ENCODE measurements around the gene AEBP2.
A peak's percentile ranks its signal among the peaks of the same experiment; 100 is the strongest.
"Not testable (repeated sequence)": the region's sequence is repeated elsewhere in the genome, so short reads cannot be mapped to it uniquely, and the experiment has no call there.

Gene AEBP2

DNA sequence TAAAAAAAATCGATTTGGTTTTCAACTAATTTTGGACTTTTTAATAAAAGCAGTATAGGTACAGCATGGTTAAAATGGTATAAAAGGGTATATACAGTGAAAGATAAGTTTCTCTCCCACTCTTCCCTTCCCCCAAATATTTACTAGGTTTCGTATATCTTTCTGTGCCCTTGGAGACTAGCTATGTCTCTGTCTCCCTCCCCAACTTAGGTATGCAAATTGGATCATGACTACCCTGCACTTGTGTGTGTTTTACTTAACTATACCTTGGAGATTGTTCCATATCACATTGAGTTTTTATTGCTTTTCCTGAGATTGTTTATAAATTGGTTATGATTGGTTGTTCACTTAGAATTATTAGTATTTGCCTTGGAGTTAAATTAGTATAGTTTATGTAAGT, 19.4 kb downstream of the AEBP2 start:
- FAIRE-seq: no peak

DNA sequence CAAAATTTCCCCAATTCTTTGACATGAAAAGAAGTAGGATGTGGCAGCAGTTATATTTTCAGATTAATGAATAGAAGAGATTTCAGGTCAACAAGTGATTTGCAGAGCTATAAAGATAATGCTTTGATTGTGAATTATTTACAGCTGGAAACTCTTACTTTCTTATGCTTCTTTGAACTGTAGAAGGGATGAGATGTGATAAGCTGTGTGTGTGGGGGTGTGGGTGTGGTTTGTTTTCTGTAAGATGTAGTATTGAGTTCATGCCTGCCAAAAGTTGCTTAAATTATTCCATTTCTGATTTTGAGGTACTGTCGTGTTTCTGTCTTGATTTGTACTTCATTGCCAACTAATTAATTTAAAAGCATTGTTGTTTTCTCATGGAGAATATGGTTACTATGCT, 22.7 kb downstream of the AEBP2 start:
- no peak for FAIRE-seq

DNA sequence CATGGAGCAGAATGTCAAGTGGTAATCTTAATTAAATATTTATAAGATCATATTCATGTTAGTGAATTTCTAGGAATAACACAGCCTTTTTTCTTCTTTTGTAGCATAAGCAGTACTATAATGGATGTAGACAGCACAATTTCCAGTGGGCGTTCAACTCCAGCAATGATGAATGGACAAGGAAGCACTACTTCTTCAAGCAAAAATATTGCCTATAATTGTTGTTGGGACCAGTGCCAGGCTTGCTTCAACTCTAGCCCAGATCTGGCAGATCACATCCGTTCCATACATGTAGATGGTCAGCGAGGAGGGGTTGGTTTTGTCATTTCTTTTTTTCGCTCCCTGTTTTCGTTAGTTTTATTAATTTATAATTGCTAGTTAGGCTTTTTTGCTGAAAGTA, 23.1 kb downstream of the AEBP2 start:
- no peak for FAIRE-seq

DNA sequence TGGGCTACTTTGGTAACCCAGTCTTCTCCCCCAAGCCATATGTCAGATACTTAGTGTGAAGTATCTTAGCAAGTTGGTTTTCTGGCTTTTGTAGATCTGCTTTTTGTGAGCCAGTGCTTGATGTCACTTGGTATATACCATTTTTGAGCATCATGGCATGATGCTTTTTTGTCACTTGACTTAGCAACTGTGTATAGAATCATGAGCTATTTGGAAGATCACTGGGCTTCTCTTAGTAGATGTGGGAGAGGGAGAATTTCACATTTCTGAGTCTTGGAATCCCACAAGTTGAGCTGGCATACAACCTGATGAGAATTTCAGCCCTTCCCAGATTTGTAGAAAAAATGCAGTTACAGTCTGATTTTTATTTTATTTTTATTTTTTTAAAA, 24.9 kb downstream of the AEBP2 start:
- FAIRE-seq: no peak

DNA sequence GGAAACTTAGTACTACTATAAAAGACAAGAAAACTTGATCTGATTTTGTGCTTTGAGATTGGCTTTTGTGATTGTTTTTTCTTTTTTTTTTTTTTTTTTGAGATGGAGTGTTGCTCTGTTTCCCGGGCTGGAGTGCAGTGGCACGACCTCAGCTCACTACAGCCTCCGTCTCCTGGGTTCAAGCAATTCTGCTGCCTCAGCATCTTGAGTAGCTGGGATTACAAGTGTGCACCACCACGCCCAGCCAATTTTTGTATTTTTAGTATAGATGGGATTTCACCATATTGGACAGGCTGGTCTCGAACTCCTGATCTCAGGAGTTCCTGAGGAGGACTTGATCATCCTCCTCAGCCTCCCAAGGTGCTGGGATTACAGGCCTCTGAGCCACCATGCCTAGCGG, 26.4 kb downstream of the AEBP2 start:
- FAIRE-seq: no peak

DNA sequence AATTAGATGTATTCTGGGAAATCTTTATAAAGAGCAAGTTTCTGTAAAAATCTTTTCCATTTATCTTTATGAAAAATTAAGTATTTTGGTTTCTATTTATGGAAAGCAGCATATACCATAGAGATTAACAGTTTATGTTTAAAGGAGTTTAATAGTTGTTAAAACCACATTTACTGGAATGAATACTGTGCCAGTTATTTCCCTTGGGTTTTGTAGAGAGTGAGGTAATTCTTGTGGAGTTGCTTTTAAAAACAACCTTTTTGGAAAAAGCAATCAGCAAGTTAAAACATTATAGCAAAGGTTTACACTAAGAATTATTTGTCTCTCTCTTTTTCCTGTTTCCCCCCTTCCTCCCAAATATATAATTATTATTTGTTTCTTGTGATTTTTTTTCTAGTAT, 34.9 kb downstream of the AEBP2 start:
- no peak for FAIRE-seq

DNA sequence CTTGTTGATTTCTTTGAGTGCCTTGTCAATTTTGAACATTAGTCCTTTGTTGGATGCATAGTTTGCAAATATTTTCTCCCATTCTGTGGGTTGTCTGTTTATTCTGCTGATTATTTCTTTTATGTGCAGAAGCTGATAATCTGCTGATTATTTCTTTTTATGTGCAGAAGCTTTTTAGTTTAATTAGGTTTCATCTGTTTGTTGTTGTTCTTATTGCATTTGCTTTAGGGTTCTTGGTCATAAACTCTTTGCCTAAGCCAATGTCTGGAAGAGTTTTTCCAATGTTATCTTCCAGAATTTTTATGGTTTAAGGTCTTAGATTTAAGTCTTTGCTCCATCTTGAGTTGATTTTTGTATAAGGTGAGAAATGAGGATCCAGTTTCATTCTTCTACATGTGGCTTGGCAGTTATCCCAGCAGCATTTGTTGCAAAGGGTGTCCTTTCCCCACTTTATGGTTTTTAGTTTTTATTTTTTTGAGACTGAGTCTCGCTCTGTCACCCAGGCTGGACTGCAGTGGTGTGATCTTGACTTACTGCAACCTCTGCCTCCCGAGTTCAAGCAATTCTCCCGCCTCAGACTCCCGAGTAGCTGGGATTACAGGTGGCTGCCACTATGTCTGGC, 36.7 kb downstream of the AEBP2 start:
- FAIRE-seq: not testable (repeated sequence)

DNA sequence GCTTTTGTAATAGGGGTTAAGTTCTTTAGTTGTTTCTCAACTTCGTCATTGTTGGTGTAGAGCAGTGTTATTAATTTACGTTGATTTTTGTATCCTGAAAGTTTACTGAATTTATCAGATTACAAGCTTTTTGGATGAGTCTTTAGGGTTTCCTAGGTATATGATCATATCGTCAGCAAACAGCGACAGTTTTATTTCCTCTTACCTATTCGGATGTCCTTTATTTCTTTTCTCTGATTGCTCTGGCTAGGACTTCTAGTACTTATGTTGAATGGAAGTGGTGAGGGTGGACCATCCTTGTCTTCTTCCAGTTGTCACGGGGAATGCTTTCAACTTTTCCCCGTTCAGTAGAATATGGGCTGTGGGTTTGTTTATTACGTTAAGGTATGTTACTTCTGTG, 37.8 kb downstream of the AEBP2 start:
- no peak for FAIRE-seq

DNA sequence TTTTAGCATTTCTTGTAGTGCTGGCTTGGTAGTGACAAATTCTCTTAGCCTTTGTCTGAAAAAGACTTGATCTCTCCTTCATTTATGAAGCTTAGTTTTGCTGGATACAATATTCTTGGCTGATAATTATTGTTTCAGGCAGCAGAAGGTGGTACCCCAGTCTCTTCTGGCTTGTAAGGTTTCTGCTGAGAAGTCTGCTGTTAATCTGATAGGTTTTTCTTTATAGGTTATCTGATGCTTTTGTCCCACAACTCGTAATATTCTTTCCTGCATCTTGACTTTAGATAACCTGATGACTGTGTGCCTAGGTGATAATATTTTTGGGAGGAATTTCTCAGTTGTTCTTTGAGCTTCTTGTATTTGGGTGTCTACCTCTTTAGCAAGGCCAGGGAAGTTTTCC, 41.2 kb downstream of the AEBP2 start:
- FAIRE-seq: no peak

DNA sequence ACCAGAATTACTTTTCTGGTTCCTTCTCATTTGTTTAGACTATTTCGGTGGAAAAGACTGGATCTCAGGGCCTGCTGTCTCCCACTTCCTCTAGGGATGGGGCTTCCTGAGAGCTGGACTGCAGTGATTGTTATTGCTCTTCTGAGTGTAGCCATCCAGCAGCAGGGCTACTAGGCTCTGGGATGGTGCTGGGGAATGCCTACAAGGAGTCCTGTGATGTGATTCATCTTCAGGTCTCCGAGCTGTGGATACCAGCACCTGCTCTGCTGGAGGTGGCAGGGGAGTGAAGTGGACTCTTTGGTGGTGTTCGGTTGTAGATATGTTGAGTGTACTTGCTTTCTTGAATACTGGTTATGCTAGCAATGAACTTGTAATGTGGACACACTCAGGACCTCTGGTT, 42.7 kb downstream of the AEBP2 start:
- no peak for FAIRE-seq

DNA sequence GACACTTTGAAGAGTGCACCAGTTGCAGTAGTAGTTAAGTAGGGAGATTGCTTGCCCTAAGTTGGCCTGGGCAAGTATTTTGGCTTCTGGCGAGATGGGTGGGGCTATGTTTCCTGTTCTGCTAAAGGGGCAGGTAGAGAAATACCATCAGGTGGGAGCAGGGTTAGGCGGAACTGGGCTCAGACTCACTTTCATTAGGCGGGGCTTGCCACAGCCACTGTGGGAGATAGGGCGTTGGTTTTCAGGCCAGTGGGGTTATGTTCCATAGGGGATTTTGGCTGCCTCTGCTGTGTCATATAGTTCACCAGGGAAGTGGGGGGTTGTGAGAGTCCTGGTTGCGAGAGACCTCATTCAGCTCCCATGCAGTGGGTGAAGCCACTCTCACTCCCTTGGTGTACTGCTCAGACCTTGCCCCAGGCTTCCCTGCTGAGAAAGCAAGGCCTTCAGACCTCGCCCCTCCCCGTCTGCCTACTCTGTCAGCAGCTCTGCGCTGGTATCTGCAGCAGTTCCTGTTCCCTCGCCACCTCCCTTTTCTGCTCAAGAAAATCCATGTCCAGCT, 43.3 kb downstream of the AEBP2 start:
- FAIRE-seq: no peak

DNA sequence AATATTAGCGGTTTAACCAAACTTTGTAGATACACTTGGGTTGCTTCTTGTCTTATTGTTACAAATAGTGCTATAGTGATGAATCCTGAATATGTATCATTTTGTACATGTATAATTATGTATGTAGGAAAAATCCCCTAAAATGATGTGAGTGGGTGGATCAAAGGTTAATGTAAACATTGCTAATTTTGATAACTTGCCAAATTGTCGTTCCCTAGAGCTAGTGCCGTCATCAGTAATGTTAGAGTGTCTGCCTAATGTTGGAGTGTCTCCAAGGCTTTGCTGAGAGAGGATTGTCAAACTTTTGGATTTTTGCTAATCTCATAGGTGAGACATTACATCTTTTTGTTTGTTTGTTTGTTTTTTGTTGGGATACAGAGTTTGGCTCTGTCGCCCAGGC, 44.4 kb downstream of the AEBP2 start:
- FAIRE-seq: no peak

DNA sequence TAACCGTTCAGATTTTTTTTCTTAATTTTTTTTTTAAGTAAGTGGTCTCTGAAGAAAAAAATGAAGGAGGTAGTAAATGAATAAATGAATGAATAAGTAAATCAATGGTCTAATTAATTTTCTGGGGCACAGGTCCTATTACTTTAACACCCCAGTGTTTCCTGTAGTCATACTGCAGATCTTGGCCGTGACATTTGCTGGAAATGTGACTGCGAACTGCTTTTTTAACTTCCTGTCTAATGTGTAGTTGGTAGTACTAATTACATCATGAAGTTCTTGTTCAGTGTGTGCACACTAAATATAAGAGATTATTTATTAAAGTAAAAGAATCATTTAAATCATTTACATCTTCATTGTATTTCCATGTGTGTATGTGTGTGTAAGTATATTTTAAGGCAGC, 45.4 kb downstream of the AEBP2 start:
- no peak for FAIRE-seq

DNA sequence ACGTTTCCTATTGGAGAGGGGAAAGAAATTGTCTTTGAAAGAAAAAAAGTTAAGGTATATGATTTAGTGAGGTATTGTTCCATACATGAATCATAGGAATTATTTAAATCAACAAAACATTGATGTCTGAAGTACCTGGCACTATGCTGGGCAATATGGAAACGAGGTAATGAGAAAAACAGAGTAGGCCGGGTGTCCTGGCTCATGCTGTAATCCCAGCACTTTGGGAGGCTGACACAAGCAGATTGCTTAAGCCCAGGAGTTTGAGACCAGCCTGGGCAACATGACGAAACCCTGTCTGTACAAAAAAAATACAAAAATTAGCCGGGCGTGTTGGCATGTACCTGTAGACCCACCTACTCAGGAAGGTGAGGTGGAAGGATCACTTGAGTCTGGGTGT, 45.9 kb downstream of the AEBP2 start:
- no peak for FAIRE-seq

DNA sequence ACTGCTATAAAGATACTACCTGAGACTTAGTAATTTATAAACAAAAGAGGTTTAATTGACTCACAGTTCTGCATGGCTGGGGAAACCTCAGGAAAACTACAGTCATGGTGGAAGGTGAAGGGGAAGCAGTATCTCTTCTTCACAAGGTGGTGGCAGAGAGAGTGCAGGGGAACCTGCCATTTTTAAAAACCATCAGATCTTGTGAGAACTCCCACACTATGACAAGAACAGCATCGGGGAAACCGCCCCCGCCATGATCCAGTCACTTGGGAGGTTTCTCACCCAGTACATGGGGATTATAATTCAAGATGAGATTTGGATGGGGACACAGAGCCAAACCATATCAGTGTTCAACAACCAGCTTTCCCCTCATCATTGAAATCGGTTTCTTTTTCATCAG, 49.9 kb downstream of the AEBP2 start:
- no peak for FAIRE-seq

DNA sequence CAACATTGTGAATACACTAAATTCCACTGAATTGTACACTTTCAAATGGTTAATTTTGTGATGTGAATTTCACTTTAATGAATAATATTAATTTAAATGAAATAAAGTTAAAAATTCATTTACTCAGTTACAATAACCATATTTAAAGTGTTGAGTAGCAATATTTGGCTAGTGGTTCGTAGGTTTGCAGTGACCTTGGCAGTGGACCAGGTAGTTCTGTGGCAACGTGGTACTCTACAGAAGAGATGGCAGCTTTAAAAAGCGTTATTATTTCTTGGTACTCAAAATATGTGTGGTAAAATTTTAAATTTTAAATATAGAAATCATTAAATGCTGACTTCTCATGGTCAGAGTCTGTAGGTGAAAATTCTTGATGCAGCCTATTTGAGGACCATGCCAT, 51.6 kb downstream of the AEBP2 start:
- peak; percentile 51 for FAIRE-seq

DNA sequence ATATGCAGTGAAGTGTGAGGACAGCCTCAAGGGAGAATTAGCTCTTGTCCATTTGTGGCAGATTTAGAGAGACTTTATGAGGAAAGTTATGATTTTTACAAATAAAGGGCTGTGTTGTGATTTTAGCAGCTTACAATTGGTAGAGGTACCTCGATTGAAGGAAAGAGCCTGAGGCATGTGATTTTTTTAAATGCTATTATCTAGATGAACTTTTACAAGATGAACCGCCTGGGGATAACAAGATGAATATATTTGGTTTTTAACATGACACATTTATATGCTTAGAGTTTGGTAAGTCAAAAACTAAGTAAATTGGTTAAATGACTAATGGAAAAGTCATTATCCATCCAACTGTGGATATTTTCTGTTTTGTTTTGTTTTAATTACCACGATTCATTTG, 52.6 kb downstream of the AEBP2 start:
- no peak for FAIRE-seq

DNA sequence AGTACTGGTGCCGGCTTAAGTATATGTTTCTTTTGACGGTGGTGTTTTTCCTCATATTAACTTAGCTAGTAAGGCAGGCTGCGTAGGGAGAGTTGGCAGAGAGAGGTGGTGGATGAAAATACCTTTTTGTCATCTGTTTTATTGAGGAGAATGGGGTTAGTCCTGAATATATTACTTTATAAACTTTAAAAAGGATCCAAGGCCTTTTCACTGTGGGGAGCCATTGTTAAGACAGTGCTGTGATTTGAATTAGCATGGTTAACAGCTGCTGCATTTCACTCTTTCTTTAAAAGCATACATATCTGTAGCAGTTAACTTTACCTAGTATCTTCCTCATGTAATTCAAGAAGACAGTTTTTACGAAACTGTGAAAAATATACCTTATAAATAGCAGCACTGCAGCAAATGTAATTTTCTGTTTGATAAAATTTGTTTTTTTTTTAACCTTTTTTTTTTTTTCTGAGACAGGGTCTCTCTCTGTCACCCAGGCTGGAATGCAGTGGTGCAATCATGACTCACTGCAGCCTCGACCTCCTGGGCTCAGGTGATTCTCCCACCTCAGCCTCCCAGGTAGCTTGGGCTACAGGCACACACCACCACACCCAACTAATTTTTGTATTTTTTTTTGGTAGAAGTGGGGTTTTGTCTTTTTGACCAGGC, 57.1 kb downstream of the AEBP2 start:
- FAIRE-seq: no peak

DNA sequence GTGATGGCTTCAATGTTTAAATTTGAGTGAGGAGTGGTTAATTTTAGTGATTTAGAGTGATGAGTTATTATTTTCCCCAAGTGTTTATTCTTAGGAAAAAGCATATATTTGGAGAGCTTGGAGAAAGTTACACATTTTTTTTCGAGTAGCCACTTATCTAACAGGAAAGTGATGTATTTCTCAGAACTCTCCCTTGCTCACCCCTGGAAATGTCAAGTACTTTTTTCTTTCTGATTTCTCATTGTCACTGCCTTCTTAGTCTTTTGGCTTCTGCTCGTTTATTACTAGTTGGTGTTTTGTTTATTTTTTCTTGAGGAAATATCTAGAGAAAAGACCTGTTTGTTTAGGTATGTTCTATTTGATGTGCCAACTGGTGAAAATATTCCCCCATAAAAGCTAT, 58.8 kb downstream of the AEBP2 start:
- peak; percentile 88 for FAIRE-seq

DNA sequence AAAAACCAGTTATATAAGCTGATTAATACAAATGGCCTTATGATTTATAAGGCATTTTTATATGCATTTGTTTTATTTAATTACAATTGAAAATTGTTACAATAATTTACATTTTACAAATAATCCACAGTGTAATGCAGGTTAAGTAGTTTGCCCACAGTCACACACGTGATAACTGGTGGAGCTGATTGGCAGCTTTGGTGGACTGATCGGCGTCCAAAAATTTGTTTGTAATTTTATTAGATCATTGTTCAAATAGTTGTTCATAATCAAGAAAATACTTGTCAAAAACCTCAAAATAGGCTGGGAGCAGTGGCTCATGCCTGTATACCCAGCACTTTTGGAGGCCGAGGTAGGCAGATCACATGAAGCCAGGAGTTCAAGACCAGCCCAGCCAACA, 59.7 kb downstream of the AEBP2 start:
- FAIRE-seq: no peak

DNA sequence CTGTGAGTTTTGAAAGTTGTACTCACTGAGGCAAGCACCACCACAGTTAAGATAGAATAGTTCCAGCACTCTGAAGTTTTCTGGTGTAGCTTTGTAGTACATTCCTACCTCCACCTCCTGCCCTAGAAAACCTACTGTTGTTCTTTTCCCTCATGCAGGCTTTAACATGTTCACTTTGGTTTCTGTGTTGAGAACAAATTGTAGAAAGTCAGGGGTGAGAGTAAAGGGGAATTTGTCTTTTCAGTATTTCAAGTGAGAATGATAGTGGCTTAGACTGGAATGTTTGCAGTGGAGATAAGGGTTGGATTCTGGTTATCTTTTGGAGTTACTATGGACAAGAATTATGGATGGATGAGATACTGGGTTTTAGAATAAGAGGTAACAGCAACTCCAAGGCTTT, 67.2 kb downstream of the AEBP2 start:
- no peak for FAIRE-seq

DNA sequence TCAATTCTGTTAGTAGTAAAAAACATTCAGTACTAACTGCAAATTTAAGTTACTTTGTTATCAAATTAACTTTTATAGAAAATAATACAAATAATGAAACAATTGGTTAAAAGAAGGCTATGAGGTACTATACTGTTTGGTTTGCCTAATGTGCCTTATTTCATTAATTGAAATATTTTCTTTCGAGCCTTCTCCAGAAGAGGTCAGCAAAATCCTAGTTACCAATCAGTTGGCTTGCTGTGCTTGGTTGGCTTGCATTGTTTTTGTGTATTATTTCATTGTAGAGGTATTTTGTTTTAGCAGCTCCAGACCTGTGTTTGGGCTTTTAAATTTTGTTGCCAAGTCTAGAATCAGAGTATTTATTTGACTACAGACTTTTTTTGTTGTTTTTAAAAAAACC, 68.5 kb downstream of the AEBP2 start:
- FAIRE-seq: no peak

DNA sequence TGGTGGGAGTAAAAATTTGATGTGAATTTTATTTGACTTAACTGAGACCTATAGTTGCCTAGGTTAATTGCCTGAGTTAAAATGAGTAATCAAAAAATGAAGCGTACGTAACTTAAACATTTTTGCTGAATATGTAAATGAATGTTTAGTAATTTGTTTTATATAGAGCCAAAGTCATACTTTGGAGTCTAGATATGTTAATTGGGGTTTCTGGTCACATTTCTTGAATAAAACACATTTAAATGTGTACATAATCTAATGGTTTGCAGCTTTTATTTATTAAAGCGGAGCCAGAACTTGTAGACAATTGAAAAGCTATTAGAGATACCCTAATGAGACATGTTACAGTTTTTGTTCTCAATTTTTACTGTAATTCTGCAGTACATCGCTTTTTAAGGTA, 71.2 kb downstream of the AEBP2 start:
- FAIRE-seq: no peak

DNA sequence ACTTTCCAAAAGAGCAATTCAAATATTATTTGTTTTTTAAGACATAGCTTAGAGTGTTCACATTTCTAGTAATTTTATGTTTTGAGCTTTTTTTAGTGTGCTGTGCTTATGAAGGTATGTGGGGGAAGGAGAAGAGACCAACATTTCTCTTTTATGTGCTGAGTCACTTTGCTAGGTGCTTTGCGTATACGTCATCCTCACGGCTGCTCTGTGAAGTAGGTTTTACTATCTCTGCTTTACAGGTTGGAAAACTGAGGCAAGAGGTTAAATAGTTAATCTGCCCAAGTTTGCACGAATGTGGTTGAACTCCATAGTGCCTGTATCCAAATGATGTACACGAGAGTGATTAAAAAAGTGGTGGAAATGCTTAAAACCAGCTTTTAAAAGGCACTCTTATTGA, 75.9 kb downstream of the AEBP2 start:
- no peak for FAIRE-seq

DNA sequence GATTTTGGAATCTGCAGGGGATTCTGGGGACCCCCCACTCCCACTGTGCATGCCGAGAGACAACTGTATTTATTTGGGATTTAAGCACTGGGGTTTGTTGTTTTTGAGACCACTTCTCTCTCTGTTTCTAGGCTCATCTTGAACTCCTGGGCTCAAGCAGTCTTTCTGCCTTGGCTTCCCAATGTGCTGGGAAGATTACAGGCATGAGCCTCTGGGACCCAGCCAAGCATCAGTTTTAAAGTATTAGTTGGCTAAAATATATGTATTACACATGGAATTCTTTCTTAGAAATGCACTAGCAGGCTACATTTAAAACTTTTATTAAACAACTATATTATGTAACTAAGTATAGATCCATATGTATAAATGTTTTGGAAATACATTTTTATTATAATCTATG, 78.3 kb downstream of the AEBP2 start:
- no peak for FAIRE-seq

All from islet of Langerhans (tissue), 1 donor.